Fibroblast of skin of back (primary cell): ENCODE results near the gene CCL20.
A peak's percentile ranks its signal among the peaks of the same experiment; 100 is the strongest.

ENCODE experiments used
- DNase-seq: peaks from one replicate; pipeline ENCODE4 v3.0.0-alpha.2; 2013

Gene CCL20

DNA sequence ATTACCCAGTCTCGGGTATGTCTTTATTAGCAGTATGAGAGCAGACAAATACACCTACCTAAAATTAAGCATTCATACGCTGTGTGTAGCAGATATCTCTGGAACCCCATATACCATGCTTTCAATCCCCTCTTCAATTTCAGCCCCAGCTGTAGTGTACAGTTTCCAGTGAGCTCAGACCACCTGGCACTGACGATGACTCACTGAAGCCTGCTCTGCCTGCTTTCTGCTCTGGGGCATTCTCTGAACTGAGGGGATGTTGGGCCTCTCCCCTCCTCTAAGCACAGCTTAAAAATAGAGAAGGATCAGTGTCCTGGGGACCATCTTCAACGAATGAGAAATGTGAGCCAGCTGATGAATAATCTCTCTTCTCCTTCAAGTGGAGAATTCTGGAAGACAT lies 8.7 kb upstream of the CCL20 start:
- no peak for DNase-seq

DNA sequence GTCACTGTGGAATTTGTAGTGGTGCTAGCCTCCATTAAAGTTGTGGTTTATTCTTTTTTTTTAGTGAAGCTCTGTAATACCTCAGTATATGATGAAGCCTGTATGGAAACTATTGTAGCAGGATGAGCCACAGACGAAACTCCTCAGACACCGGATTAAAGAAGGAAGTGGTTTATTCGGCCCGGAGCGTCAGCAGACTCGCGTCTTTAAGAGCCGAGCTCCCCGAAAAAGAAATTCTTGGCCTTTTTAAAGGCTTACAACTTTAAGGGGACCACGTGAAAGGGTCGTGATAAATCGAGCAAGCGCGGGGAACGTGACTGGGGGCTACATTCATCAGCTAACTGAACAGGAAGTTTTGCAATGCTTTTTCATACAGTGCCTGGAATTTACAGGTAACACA lies 8.1 kb upstream of the CCL20 start:
- peak; percentile 29 for DNase-seq

DNA sequence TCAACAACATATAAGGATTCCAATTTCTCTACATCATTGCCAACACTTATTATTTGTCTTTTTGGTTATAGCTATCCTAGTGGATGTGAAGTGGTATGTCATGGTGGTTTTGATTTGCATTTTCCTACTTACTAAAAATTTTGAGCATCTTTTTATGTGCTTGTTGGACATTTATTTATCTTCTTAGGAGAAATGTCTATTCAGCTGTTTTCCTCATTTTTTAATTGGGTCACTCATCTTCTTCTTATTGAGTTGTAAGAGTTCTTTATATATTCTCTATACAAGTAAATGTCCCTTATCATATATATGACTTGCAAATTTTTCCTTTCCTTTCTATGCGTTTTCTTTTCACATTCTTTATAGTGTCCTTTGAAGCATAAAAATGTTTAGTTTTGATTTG lies 4.7 kb upstream of the CCL20 start:
- DNase-seq, result no peak

DNA sequence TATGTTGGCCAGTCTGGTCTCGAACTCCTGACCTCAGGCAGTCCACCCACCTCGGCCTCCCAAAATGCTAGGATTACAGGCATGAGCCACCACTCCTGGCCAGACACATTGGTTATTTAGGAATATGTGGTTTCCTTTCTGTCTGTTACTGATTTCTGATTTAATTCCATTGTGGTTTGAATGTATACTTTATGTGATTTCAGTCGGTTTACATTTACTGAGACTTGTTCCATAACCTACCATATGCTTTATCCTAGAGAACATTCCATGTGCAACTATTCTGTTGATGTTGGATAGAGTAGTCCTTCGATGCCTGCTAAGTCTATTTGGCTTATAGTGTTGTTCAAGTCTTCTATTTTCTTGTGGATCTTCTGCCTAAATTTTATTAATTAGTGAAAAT lies 1.6 kb upstream of the CCL20 start:
- no peak for DNase-seq

DNA sequence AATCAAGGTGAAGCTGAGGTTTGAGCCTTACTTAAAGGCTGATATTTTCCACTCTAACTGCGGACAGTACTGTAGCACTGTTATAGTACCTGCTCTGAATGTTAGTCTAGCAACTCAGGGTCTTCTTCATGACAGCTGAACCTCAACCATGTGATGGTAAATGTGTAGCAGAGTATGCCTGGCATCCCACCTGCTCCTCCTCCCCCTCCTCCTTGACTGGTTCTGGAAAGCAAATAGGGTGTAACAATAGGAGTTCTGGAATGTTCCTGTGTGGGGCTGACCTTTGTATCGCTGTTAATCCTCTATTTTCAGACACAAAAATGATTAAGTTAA lies 447 bp upstream of the CCL20 start:
- DNase-seq, result no peak

DNA sequence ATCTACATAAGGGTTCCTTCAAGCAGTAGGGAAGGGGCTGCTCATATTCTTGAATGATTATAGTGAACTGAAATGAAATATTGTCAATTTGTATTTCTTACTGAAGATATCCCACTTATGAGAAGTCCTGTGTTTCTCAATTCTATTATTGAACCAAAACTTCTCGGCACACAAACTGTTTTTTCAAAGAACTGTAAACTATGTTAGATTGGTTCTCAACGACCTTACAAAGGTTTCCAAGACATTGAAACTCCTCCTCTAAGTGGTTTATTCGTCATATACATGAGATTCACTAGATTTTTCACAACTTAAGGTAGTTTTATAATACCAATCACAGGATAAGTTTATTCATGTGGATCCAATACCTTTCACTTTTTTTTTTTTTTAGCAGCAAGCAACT lies 1.4 kb downstream of the CCL20 start:
- no peak for DNase-seq

DNA sequence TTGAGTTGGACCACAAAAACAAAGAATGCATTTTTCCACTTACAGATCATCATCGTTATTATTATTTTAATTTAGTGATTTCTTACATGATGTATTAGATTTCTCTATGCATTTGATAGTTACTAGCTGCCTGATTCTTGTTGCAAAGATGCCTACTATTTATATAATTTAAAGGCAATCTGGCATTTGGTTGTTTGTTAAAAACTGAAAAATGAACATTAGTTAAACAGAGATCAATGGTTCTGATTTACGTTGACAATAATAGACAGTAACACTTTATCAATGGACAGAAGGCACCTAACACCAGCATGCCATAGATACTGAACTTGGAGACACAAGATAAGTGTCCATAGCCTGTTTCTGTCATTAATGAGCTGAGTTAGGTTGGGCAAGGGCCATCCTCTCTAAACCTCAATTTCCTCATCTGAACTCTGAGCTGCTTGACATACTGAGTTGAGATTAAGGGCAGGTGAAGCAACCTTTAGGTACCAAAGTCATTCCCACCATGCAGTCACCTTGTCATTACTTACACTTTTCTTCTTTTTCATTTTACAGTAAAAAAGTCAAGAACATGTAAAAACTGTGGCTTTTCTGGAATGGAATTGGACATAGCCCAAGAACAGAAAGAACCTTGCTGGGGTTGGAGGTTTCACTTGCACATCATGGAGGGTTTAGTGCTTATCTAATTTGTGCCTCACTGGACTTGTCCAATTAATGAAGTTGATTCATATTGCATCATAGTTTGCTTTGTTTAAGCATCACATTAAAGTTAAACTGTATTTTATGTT lies 3.1 kb downstream of the CCL20 start:
- DNase-seq, result peak; percentile 32

DNA sequence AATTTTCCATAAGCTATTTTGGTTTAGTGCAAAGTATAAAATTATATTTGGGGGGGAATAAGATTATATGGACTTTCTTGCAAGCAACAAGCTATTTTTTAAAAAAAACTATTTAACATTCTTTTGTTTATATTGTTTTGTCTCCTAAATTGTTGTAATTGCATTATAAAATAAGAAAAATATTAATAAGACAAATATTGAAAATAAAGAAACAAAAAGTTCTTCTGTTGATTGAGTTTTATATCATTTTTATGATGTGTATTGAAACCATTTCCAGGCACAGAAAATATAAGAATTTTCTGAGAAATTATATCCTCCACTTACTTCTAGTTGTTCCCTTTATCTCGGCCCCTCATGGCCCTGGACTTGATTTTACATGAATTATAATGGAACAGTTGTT lies 3.7 kb downstream of the CCL20 start:
- no peak for DNase-seq

DNA sequence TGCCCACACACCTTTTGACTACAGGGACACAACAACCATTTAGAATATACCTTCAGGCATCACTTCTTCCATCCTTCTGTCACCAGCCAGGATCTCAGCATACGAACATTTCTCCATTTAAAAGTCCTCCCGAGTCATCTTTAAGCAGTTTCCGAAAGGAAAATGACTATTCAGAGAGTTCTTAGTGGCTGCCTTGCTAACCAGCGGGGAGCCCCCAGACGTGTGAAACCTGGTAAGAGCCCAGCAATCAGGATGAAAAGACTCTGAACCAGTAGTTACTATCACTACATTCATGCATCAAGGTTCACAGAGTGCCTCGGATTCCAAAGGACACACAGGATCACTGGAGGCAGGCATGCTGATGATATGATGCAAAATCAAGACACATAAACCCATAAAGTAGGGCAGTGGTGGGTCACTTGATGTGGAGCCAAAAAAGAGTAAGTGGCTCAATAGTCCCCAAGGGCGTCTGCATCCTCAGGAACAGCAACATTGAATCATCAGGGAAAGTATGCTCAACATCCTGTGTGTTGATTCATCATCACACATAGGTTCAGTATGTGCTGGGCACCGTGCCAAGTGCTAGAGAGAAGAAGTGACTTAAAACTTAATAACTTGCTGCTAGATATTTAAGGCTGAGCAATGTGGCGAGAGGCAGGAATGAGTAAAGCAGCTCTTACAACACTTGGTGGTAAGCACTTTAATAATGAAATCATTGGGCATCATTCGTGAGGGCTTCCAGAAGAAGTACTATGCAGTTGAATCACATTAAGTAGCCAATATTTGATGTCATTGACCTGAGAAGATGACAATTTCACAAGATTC lies 4.4 kb downstream of the CCL20 start:
- peak; percentile 100 for DNase-seq

DNA sequence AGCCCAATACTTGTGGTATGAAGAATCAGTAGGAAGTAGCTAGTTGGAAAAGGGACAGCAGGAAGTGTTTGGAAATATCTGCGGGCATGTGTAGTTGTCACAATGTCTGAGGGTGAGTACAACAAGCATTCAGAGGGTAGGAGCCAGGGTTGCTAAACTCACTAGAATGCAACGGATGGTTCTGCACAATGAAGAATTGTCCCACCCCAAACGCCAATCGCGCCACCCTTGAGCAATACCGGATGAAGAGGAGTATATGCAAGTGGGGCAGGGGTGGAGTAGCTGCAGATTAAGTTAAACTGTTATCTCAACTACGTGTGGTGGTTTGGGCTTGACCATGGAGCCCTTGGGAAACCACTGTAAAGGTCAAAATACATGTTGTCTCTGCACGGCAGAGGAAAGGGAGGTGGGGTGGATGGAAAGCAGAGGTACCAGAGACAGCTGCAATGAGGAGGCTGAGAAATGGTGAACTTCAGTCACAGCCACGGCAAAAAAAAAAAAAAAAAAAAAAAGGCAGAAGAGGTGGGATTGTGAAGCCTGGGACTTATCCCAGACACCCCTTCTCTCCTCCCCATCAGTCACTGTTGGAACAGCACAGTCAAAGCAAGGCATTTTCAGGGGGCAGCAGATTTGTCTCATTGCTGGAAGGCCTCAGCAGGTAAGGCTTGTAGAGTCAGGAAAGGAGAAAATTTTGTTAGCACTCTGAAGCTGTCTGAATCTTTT lies 5.2 kb downstream of the CCL20 start:
- DNase-seq, result no peak

DNA sequence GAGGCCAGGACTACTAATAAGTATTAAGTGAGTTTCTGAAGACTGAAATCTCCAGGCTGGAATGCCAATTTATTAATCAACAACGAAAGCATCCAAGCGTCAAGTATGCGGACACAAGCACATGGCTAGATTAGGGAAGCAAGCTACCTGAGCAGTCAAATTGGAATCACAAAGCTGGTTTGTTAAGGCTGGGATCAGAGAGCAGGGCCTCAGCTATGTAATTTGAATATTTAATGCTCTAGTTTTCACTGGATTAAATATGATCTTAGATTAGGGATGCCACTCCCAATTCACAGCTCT lies 5.7 kb downstream of the CCL20 start:
- no peak for DNase-seq

DNA sequence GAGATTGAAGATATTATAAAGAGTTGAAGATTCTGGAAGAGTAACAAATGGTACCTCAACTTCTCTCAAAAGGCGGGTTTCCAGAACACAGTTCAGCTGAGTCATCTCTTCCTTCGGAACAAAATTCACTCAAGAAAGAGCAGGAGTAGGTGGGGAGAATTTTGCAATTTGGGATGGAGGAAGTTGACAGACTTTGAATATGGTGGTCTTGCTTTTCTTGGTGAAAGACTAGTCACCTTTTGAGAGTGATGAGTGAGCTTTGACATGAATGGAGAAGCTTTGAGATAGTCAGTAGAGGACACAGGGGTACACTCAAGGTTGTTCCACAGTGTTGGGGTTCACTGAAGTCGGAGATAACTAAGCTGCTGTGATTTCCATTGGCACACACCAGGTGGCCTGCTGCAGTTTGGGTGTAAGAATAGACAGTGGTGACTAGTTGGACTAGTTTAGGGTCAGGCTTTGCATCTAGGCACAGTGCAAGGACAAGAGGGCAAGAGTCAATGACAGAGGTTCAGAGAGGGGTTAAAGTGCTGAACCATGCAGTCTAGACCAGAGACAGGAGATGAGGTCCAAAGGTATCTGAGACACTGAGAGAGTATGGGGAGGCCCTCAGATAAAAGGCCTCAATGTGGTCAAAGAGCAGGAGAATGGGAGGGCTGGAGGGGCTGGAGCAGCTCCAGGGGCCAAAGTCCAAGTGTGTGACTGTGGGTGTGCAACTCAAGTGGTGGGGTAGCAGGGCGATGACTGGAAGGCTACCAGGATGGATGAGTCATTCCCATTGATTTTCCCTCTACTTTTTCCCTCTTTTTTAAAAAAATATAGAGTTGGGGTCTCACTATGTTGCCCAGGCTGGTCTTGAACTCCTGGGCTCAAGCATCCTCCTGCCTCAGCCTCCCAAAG lies 7.7 kb downstream of the CCL20 start:
- DNase-seq, result no peak

DNA sequence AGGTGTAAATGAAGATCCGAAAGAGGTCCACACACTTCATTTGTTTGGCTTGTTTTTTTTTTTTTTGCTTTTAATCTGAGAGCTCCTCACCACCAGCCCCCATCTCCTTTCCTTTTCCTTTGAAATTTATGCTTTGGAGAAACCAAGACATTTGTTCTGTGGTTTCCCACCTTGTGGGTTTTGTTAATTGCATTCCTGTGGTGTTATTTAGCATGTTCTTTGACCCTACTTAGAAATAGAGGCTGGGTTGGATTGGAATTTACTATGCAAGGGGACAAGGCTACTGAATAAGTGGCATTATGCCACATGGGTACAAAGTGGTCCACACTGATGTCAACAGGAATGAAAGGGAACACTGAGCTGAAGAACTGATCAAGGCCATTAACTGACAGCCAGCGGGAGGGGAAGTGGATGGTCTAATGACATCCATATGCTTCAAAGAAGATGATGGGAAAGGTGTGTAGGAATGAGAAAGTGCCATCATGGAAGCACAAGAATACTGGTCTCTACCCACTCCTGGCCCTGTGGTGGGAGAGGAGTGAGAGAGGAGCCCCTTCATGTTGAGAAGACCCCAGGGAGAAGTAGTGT lies 8.9 kb downstream of the CCL20 start:
- no peak for DNase-seq

DNA sequence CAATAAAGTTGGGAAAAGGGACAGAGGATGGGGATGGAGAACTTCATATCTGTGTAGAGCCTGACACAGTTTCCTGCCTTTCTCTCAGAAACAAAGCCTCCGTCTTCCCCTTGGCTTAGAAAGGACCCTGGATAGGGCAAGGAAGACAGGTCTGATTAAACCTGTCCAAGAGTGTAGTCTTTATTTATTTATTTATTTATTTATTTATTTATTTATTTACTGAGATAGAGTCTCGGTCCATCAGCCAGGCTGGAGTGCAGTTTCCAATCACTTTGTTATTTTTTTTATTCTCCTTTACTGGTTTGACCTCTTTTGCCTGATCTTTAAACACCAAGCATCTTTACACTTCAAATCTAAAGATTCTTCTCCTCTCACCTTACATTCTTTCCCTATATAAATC lies 10.3 kb downstream of the CCL20 start:
- no peak for DNase-seq

DNA sequence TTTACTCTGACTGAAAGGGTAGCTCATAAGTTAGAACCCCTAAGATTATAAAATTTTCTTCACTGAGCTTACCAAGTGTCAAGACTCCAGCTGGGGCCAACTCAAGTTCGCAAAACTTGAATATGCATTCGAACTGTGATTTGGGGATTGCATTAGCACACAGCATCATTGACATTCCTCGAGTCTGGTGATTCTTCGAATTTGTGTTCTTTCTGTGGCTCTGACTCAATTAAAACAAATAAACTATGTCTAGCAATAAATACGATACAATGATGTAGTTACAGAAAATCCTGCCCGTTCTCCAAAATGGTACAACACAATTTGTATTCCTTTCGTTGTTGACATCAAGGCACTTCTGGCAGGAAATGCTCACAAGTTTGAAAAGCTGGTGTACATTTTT lies 11.1 kb downstream of the CCL20 start:
- no peak for DNase-seq

DNA sequence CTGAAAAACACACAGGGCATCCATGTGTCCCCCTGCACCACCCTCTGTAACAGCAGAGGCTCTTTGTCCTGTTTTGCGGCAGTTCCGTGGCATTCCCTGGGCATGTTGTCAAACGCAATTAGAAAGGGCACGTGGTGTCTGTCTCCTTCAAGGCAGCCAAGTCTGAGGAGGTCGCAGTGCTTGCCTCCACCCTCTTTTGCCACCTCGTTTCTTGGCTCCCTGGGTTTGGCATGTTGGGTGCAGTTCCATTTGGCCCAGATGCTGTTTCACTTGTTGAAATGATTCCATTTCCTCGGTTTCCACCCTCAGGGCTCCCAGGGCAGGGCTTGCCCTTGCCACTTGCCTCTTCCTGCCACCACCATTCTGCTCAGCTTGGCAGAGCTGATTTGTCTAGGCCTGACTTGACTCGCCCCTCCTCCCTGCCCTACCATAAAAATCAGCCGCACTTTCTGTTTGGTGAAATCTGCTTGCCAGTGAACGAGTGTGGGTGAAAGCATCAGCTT lies 12.4 kb downstream of the CCL20 start:
- no peak for DNase-seq

DNA sequence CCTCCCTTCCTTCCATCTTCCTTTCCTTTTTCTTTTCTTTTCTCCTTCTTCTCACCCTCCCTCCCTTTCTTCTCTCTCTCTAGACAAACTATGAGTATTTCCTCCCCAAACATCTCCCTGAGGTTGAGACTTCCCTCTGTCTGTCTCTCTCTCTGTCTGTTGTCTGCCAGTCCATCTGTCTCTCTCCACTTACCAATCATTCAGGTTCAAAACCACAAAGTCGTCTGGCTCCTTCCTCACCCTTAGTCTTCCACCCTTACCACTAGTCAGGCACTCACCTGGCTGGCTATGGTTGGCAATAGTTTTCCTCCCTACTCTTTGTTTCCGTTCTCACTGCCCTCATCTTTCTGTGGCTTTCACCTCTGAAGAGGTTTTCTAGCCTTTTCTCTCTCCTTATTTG lies 12.9 kb downstream of the CCL20 start:
- no peak for DNase-seq

DNA sequence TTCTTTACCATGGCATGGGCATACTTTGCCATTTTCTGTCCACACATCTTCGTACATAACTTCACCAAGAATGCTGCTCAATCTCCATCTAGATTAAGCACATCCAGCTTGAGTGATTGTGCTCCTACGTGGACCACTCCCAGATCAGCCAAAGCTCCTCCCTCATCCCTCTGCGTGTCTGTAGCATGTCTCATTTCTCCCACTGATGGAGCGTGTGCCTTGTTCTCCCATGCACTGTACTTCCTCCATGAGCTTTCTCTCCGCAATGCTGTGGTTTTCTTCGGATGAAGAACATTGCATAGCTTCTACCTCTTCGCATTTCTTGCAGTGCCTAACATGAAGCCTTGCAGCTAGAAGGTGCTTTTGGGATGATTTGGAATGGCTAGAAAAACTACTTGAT lies 13.5 kb downstream of the CCL20 start:
- DNase-seq, result no peak

DNA sequence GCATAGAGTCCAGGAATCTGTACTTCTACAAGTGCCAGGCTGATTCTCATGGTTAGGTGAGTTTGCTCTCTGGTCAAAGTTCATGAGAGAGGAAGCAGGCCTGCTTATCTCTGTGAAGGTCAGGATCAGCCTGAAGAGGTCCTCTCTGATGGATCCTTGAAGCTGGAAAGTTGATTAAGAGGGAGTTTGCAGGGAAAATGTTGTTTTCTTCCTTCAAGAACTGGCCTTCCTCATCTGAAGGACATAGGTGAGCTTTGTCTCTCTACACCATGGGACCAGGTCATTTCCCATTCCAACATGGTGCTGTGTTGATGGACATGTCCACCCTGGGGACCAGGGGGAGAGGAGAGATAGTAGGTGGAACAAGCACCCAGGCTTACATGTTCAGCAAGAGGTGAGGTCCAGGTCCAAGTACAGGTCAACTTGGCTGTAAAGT lies 14.9 kb downstream of the CCL20 start:
- DNase-seq, result no peak

DNA sequence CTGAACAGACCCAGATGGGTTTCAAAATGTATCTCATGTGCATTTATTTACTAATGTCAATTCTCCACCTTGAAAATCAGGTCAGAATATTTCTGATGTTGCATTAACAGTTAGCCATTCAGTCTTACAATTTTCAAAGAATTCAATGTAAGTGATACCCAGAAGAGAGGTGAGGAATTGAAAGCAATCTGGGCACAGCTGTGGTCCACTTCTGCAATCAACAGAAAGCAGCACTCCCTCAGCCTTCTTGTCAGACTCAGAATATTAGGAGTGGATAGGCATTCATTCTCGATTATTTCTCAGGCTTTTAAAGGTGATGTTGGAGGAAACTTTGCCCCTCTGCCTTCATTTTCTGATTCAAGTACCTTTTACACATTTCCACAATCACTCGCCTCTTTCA lies 15.7 kb downstream of the CCL20 start:
- DNase-seq, result no peak

DNA sequence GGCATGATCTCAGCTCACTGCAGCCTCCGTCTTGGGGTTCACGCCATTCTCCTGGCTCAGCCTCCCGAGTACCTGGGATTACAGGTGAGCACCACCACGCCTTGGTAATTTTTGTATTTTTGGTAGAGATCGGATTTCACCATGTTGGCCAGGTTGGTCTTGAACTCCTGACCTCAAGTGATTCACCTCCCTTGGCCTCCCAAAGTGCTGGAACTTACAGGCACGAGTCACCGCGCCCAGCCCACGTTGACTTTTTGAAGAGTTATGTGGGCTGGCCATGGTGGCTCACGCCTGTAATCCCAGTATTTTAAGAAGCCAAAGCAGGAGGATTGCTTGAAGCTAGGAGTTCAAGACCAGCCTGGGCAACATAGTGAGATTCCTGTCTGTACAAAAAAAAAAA lies 20.8 kb downstream of the CCL20 start:
- peak; percentile 26 for DNase-seq
